BJ (cell line): Measurements from ENCODE around the gene TMEM267. TPM values are rescaled to one million over a fixed set of nuclear protein-coding genes. Genes with fewer than 3 reads are reported as not detected.
"Not testable (repeated sequence)": the region's sequence is repeated elsewhere in the genome, so short reads cannot be mapped to it uniquely, and the experiment has no call there.

ENCODE experiments used
- CTCF ChIA-PET: fragments of 350-600 bp; formaldehyde crosslinking; extraction: SDS; loops from one replicate; lab custom pipeline; 2021; ENCODE audit warnings: antibody characterized with exemption, inconsistent platforms; lab: Yijun Ruan, JAX
- POLR2A ChIA-PET: fragments of 300-600 bp; sonication (Branson Sonifier 250); formaldehyde crosslinking; extraction: SDS; loops from one replicate; lab custom pipeline; 2021; ENCODE audit warnings: antibody characterized with exemption; lab: Charles Lee
- DNase-seq: peaks from one replicate; pipeline ENCODE4 v3.0.0-alpha.2; 2011; ENCODE audit warnings: low read depth
- H3K27me3 ChIP-seq: 2 replicates; pipeline ENCODE4 v1.6.0; 2011; ENCODE audit warnings: low read length; ENCODE audit not compliant: control insufficient read depth, insufficient read depth
- H3K36me3 ChIP-seq: 2 replicates; pipeline ENCODE4 v1.5.1; 2011; ENCODE audit warnings: low read length; ENCODE audit not compliant: control insufficient read depth, insufficient read depth
- H3K4me3 ChIP-seq: 2 replicates; pipeline ENCODE4 v1.5.1; 2011; ENCODE audit warnings: low read depth, mild to moderate bottlenecking, control low read depth, low read length
- polyA plus RNA-seq: library from polyadenylated mRNA; depleted of rRNA; stranded (reverse); fragments of >200 nt; gene quantifications from 2 replicates; pipeline ENCODE4 v1.2.3, GENCODE V29; 2011
- TF ChIP-seq, protein P1 (sequence below): IDR thresholded peaks from 2 replicates; pipeline ENCODE4 v1.5.1; 2011; ENCODE audit warnings: low read depth, mild to moderate bottlenecking, control low read depth, inconsistent platforms, low read length, moderate library complexity; ENCODE audit not compliant: insufficient read depth

Gene TMEM267
- polyA plus RNA-seq, 1 experiment: 11.4 TPM

DNA sequence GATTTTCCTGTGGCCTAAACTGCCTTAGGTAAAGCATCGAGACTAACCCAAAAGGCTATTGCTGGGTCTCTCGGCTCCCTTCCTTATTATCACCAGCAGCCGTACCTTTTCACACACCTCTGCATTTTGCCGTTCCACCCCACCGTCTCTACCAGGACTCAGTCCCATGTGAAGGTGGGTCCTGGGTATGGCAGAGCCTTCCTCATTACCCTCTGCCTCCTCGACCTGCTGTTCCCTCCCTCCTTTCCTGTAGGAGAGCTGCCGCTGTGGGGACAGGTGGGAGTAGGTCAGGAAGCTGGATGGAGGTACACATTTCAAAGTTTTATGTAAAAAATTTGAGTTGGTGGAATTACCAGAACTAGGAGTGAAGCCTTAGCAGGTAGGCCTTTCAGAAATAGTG, 73.3 kb downstream of the TMEM267 start:
- no peaks in the 10 kb centered on the region for H3K36me3 ChIP-seq
- DNase-seq: no peak
- 0 out of 2 replicates have a peak, but pooled peaks cover 2% of the 10 kb centered on the region for H3K27me3 ChIP-seq
- ChIA-PET CTCF (interaction anchor here (1.5 to 3.2 kb wide), 2 partner anchors 21 to 74 kb away, joined by 3 to 8 read pairs; partner anchors contain the start of gene TMEM267), POLR2A (no interaction called here)
- H3K4me3 ChIP-seq: no peak overlapping the region
- TF ChIP-seq, protein P1, sequence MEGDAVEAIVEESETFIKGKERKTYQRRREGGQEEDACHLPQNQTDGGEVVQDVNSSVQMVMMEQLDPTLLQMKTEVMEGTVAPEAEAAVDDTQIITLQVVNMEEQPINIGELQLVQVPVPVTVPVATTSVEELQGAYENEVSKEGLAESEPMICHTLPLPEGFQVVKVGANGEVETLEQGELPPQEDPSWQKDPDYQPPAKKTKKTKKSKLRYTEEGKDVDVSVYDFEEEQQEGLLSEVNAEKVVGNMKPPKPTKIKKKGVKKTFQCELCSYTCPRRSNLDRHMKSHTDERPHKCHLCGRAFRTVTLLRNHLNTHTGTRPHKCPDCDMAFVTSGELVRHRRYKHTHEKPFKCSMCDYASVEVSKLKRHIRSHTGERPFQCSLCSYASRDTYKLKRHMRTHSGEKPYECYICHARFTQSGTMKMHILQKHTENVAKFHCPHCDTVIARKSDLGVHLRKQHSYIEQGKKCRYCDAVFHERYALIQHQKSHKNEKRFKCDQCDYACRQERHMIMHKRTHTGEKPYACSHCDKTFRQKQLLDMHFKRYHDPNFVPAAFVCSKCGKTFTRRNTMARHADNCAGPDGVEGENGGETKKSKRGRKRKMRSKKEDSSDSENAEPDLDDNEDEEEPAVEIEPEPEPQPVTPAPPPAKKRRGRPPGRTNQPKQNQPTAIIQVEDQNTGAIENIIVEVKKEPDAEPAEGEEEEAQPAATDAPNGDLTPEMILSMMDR: no peak

DNA sequence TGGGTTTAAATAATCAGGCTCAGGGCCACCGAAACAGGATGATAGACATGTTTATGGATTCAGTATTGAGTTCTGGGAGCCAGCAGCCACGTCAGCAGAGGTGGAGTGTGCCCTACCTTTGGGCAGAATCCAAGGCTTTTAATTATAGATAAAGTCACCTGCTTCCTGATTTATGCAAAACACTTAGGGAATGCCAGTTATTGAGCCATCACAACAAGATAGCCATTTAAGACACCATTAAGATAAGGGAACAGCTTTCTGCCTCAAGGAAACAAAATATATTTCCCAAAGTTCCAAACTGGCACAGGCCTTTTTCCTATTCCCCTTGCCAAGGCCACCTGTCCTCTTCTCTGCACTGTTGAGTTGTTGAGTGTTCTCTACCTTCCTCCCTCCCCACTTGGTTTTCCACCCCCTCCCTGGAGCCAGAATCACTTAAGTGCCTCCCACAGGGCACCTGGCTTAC, 73.8 kb downstream of the TMEM267 start:
- POLR2A ChIA-PET: no interaction called here
- CTCF ChIA-PET: interaction anchor here (1.5 to 3.2 kb wide), 2 partner anchors 20 to 74 kb away, joined by 3 to 8 read pairs; partner anchors contain the start of gene TMEM267
- DNase-seq: no peak

DNA sequence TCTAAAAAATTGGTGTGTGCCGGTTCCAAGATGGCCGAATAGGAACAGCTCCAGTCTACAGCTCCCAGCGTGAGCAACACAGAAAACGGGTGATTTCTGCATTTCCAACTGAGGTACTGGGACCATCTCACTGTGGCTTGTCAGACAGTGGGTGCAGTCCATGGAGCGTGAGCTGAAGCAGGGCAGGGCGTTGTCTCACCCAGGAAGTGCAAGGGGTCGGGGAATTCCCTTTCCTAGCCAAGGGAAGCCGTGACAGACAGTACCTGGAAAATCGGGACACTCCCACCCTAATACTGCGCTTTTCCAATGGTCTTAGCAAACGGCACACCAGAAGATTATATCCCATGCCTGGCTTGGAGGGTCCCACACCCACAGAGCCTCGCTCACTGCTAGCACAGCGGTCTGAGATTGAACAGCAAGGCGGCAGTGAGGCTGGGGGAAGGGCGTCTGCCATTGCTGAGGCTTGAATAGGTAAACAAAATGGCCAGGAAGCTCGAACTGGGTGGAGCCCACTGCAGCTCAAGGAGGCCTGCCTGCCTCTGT, 81.1 kb downstream of the TMEM267 start:
- H3K27me3 ChIP-seq, POLR2A ChIA-PET, DNase-seq, H3K36me3 ChIP-seq, H3K4me3 ChIP-seq: not testable (repeated sequence)
- CTCF ChIA-PET: interaction anchor here (3.3 kb wide), 1 partner anchor 82 kb away, joined by 9 read pairs; the partner anchor contains the start of gene TMEM267

More for the DNA sequence above, 73.8 kb downstream of the TMEM267 start:
- TF ChIP-seq, protein P1: no peak
- Histone ChIP-seq H3K27me3 (0 out of 2 replicates have a peak, but pooled peaks cover 2% of the 10 kb centered on the region), H3K4me3 (no peak overlapping the region), H3K36me3 (no peaks in the 10 kb centered on the region)

DNA sequence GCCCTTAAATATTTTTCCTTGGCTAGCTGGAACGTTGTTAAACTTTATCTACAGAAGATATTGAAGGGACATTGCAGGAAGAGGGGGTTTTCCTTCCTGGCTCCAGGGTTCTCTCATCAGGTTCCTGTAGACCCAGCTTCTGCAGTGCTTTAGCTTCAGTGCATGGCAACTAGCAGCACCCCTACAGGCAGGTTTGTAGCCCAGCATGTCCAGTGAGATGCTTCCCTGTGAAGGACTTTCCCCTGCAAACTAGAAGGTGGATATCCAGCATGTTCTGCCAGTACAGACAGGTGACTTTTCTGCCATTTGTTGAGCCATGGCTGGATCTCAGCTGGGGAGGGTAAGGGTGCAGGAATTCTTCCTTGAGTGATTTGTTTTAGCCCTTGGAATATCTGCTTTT, 81.8 kb downstream of the TMEM267 start:
- H3K27me3 ChIP-seq: 0 out of 2 replicates have a peak, but pooled peaks cover under 1% of the 10 kb centered on the region
- no peak for DNase-seq
- H3K36me3 ChIP-seq: no peaks in the 10 kb centered on the region
- ChIA-PET POLR2A (no interaction called here), CTCF (interaction anchor here (0.9 to 3.3 kb wide), 2 partner anchors 14 to 82 kb away, joined by 3 to 9 read pairs; partner anchors contain the start of gene TMEM267)
- H3K4me3 ChIP-seq: no peak overlapping the region
- TF ChIP-seq, protein P1: peak; percentile 54

DNA sequence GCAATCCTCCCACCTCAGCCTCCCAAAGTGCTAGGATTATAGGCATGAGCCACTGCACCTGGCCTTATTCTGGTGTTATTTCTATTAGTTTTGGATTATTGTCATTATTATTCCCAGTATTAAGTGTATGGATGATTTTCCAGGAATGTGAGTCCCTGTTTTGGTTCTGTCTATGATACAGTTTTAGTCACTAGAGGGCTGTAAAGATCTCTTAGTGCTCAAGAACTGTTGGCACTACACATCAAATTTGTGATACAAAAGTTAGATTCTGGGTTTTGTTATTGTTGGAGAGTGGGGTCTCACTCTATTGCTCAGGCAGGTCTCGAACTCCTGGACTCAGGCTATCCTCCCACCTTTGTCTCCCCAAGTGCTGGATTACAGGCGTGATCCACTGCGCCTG, 83.6 kb downstream of the TMEM267 start:
- Histone ChIP-seq H3K4me3 (no peak overlapping the region), H3K27me3 (0 out of 2 replicates have a peak, but pooled peaks cover 1% of the 10 kb centered on the region), H3K36me3 (no peaks in the 10 kb centered on the region)
- DNase-seq: no peak
- TF ChIP-seq, protein P1: peak; percentile 44
- CTCF ChIA-PET: interaction anchor here (0.9 to 3.2 kb wide), 3 partner anchors 12 to 222 kb away, joined by 3 to 21 read pairs (median 3); partner anchors contain the start of genes CCL28 and TMEM267
- POLR2A ChIA-PET: no interaction called here
